Right renal cortex interstitium (tissue), 3 donors: Measurements from ENCODE around the gene CNGA3. TPM values are rescaled to one million over a fixed set of nuclear protein-coding genes. Genes with fewer than 3 reads are reported as not detected.
"Not testable (repeated sequence)": the region's sequence is repeated elsewhere in the genome, so short reads cannot be mapped to it uniquely, and the experiment has no call there.

Experiments
- DNase-seq, 3 donors: peaks; one replicate each; pipeline ENCODE4 v3.0.0-alpha.2; 2013; ENCODE audit warnings: low read depth in 3 of 3, low spot score in 2 of 3
- polyA plus RNA-seq, 3 donors: library from polyadenylated mRNA; unstranded; fragments of 120-200 nt; gene quantifications; one replicate each; pipeline ENCODE4 v1.2.1, GENCODE V29; 2013; ENCODE audit not compliant: insufficient read length in 3 of 3

CNGA3 gene
- polyA plus RNA-seq, 3 donors, result not detected

GRCh38 chr2:98394595-98395153 lies 48.4 kb downstream of the CNGA3 start:
- DNase-seq, result no peak

GRCh38 chr2:98395977-98396376 lies 49.7 kb downstream of the CNGA3 start:
- no peak for DNase-seq

- DNase-seq, result no peak
Measured at GRCh38 chr2:98396745-98397355, 50.6 kb downstream of the CNGA3 start.

- DNase-seq, result no peak
Measured at GRCh38 chr2:98399140-98399539, 52.9 kb downstream of the CNGA3 start.

- no peak for DNase-seq
Measured at GRCh38 chr2:98403878-98404277, 57.6 kb downstream of the CNGA3 start.

GRCh38 chr2:98404556-98405250 lies 58.4 kb downstream of the CNGA3 start:
- no peak for DNase-seq

GRCh38 chr2:98405301-98405700 lies 59.0 kb downstream of the CNGA3 start:
- DNase-seq, result no peak

GRCh38 chr2:98408155-98408554 lies 61.9 kb downstream of the CNGA3 start:
- DNase-seq, result no peak

- DNase-seq, result peak; percentile 12 to 30 (median 17)
Measured at GRCh38 chr2:98412751-98413458, 66.6 kb downstream of the CNGA3 start.

GRCh38 chr2:98414246-98414645 lies 68.0 kb downstream of the CNGA3 start:
- not testable (repeated sequence) for DNase-seq

GRCh38 chr2:98415719-98416248 lies 69.5 kb downstream of the CNGA3 start:
- not testable (repeated sequence) for DNase-seq

- DNase-seq, result no peak
Measured at GRCh38 chr2:98416383-98417159, 70.3 kb downstream of the CNGA3 start.

- DNase-seq, result no peak
Measured at GRCh38 chr2:98419544-98419943, 73.3 kb downstream of the CNGA3 start.

- no peak for DNase-seq
Measured at GRCh38 chr2:98419977-98420725, 73.9 kb downstream of the CNGA3 start.

GRCh38 chr2:98422449-98422848 lies 76.2 kb downstream of the CNGA3 start:
- no peak for DNase-seq

- no peak for DNase-seq
Measured at GRCh38 chr2:98426771-98427170, 80.5 kb downstream of the CNGA3 start.

GRCh38 chr2:98432145-98432544 lies 85.9 kb downstream of the CNGA3 start:
- no peak for DNase-seq

GRCh38 chr2:98433363-98433964 lies 87.2 kb downstream of the CNGA3 start:
- DNase-seq, result no peak

- no peak for DNase-seq
Measured at GRCh38 chr2:98434492-98434891, 88.2 kb downstream of the CNGA3 start.
